GM21526 (cell line): ENCODE data around the gene RCBTB2.

Experiments used
- ATAC-seq: cut with Tn5 transposase; IDR thresholded peaks from one replicate; pipeline ENCODE4 v1.9.1; 2021; ENCODE audit warnings: moderate library complexity; ENCODE audit not compliant: unreplicated experiment, low FRiP score

RCBTB2 gene

DNA sequence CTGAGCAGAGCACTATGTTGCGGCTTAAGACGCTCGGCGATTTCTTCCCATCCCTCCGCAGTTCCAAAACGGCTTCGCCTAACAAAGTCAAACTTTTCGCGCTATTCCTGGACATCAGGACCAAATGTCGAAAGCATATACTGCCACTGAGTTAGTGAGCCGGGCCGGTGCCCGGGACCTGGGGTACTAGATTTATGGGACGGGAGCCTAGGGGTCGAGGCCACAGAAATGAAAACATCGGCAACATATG is 699 bp downstream of the RCBTB2 start:
- peak; percentile 5 for ATAC-seq

DNA sequence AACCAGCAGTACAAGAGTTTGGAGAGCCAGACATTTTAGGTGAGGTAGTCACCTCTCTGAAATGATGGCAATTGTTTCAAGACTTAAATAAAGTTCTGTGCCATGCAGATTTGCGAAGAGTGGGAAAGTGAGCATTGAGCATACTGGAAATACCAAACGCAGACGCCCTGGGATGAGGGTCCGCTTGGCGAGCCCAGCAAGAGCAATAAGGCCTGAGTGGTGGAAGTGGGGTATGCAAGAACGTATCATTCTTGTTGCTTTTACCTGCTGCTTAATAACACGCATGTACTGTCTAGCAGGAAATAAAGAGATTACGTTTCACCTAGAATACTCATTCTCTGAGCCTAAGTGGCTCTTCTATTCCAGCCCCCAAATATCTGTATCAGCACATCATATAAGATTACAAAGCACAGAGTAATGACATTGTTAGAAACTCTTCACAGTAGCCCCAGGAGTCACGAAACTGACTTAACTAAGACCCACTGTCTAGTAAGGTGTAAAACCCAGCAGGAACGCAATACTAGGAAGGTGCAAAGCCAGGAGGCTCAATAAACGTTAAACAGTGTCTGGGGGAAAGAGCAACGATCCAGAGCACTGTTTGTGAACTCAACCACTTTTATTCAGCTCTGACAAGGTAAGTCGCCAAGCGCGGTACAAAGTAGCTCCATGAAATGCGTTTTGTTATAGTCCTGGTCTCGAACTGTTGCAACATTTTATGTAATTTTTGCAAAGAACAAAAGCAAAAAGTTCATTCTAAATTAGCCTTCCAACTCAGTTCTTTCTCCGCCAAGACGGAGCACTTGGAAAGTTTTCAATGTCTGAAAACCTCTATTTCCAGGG is 1.2 kb downstream of the RCBTB2 start:
- no peak for ATAC-seq

DNA sequence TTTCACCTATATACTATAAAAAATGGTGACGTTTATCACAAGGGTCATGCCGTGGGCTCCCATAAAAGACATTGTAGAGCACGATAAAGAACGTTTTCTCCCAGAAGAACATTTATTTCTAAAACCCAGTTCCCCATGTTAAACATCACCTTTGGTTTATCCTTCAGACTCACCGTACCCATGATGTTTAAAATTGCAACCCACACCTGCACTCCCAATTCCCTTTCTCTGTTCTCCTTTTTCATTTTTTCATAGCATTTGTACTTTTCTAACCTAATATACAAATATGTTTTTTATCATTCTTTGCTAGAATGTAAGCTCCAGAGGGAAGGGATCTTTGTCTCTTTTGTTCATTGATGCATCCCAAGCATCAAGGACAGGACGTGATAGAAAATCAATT is 2.0 kb downstream of the RCBTB2 start:
- no peak for ATAC-seq

DNA sequence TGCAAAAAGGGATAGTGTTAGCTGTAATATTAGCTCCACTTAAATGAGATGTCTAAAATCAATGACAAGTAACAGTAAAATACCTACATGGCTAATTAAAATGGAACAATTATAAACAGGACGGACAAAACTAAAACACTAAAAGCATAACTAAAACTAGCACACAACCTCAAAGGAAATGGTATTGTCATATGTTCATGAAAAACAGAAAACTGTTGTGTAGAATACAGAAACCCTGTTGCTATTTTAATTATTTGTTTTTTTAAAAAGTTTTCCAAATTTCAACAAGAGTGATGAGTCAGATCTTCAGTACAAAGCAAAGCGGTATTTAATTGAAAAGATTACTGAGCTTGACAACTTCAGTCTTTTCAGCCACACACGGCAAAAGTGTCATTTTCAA is 4.2 kb downstream of the RCBTB2 start:
- ATAC-seq: no peak

DNA sequence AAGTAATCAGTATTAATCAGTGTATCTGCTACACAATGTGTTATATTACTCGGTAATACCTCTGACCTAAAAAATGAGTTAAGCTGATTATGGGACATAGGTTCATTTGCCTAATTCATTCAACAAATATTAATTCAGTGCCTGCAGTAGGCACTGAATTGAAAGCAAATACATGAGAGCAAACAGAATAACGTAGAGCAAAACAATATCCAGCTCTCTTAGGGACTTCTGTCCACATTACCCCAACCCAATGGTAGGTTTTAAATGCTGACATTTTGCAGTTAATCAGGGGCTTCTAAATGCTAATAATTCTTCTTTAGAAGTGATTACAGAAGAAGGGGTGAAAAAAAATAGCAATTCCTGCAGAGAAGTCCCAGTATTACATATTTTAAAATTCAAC is 4.9 kb downstream of the RCBTB2 start:
- ATAC-seq: no peak

DNA sequence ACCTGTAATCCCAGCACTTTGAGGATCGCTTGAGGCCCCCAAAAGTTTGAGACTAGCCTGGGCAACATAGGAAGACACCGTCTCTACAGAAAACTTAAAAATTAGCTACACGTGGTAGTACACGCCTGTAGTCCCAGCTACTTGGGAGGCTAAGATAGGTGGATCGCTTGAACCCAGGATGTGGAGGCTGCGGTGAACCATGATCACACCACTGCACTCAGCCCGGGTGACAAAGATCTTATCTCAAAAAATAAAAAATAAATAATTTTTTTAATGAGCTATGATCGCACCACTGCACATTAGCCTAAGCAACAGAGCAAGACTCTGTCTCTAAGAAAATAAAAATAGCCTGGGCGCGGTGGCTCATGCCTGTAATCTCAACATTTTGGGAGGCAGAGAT is 6.6 kb downstream of the RCBTB2 start:
- ATAC-seq: no peak

DNA sequence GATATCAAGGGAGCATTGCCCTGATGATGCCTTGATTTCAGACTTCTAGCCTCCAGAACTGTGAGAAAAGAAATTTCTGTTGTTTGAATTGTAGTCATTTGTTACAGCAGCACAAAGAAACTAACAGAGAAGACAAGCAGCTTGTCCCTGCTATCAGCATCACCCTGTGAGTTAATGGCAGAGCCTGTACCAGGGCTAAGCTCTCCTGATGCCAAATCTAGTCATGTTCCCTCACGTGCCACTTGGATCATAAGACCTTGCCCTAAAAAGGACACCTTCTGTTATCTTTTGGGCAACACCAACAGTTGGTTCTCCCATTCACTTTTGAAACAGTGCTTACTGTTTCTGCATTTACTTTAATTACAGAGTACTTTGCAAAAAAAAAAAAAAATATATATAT is 14.8 kb downstream of the RCBTB2 start:
- ATAC-seq: no peak

DNA sequence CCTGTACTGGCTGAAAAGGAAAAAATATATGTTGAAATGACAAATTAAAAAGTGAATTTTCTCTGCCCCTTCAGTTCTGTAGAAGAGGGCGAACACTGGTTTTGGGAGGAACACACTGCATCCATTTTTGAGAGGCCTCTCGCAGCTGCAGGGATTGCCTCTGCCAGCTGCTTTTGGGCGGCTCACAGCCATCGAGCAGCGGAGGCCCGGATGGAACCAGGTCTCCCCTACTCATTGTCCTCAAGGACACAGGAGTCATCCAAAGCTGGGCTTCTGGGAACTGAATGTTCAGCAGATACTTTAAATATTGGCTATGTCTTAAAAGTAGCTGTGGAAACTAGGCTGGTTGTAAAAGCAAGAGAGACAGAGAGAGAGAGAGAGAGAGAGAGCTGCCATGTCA is 17.1 kb downstream of the RCBTB2 start:
- ATAC-seq: no peak

DNA sequence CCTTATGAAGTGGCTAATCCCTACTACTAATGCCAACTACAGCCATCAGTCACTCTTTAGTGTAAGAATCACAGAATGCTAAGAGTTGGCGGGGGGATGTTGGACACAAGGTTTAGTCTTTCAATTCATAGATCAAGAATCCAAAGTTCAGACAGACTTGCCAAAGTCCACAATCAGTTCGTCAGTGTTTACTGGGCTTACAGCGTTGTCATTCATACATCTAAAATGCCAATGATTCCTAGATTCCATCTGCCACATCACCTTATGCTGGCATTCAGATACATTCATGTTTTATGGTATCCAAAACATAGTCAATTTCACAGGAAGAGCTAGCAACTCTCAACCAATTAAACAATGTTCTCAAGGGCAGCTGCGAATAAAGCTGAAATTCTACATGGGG is 18.1 kb downstream of the RCBTB2 start:
- ATAC-seq: no peak

DNA sequence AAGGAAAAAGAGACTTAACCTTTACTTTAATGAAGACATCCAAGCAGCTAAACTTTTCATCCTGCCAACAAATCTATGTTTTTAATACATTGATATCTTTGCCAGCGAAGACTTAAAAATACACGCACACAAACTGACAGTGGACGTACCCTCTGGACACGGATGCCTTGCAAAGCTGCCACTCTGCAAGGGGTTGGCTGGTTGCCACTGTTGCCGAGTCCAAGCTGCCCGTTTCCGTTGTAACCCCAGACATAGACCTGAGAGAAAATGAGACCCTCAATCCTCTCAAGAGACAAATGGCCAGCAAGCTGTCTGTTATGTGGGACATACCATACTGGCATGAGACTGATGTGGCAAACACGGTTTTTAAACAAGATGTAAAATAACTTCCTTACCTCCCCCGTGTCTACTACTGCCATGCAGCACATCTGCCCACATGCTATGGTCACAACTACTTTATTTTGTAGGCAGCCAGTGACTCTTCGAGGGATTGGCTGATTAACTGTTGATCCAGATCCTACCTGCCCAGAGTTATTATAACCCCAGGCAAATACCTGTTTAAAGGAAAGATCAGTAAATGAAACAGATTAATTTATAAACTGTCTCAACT is 21.2 kb downstream of the RCBTB2 start:
- ATAC-seq: no peak

DNA sequence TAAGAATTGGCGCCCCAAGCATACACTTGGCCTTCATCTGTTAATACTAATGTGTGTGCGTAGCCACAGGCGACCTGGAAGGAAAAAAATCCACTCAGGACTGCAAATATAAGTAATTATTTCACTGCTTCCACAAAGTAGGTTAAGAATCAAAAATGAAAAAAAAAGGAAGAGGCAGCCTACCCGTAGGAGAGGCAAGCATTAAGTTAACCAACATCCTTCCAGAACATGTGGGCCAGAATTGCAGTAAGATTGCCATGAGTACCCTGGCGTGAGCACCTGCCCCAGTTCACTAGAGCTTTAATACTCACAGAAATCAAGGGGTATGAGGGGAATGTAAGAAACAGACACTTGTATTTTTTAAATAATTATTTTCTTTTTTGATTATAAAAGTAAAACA is 22.2 kb downstream of the RCBTB2 start:
- no peak for ATAC-seq

DNA sequence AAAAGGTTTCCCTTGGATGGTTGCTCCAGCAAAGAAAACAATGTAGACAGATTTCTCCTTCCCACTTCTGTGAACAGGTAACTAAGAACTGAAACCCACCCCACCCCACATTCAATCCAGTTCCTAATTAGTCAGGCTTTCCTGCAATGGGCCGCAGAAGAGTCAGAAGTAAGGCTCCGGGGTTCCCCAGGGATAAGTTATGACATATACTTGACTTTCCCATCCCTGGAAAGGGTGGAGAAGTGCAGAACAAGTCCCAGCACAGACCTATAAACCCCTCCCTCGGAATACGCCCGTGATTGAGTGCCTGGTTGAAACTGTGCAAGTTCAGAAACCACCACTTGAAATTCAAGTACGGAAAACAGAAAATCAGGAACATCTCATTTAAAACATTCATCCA is 24.9 kb downstream of the RCBTB2 start:
- no peak for ATAC-seq

DNA sequence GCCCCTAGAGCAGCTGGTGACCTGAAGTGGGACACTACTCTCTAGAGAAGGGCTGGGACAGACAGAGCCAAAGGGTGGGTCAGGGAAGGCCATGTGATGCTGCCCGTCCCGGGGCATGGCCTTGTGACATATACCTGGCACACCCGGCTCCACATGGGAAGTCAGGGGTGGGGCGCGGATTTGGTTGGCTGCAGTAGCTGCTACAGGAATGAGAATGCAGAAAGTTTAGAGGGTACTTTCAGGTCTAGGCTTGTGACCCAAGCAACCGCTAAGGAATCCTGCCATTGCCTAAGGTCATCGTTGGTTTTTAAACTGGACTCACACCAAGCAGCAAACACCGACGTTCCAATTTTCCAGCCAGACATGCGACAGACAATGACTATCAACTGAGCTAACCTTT is 25.9 kb downstream of the RCBTB2 start:
- ATAC-seq: no peak

DNA sequence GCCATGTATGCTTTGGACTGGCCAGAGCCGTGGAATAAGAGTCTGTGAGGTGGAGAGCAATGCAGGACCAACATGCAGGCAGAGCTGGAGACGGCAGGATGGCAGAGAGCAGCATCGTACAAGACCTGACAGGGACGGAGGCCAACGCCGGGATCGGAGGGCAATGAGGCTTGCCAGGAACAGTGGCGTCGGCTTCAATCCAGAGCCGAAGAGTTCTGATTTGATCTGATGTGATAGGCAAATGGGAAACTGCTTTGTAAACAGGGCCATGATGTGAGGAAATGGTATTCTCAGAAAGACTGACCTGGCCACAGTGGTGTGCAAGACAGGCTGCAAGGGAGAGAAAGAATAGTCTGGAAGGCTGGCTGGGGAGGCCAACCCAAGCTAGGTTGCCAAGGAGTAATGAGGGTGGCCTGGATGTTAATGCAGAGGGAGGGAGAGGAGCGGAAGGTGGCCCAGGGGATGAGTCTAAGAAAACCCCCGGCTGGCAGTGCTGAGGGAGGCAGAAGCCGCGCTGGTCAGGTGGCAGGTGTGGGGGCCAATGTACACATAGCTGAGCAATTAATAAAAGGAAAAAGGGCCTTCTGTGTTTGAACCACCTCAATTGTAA is 26.7 kb downstream of the RCBTB2 start:
- ATAC-seq: no peak

DNA sequence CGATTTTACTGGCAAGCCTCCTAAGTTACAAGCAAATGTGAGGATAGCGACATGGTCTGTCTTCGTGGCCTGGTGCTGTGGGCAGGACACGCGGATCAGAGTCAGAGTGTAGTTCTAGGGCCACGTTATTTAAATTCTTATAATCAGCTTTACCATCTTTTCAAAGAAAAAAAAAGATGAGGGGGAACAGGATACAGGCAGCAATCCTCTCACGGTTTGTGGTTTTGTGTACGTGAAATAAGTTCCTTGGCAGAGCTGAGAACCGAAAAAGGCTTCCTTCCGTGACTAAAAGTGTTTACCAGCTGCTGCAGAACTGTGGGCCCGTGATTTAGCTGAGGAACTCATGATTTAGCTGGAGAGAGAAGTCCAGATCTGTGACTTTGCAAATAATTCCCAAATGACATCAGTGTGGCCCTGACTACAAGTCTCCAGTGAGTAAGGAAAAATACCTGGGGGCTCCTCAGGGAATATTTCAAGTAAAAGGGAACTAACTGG is 27.2 kb downstream of the RCBTB2 start:
- ATAC-seq: peak; percentile 67

DNA sequence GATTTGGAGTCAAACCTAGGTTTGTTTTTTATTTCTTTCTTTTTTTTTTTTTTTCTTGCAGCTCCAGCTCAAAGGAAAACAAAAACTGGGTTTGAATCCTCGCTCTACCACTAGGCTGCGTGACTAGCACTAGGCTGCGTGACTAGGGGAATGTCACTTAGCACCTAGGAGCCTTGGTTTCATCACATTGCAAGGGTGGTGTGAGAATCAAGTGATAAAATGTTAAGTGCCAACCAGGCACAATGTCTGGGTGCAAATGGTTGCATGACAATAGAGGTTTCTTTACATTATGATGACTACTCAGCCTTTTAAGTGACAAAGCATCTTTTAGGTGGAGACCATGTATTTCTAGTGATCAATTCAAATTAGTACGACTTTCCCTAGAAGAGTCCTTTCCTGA is 27.9 kb downstream of the RCBTB2 start:
- no peak for ATAC-seq

DNA sequence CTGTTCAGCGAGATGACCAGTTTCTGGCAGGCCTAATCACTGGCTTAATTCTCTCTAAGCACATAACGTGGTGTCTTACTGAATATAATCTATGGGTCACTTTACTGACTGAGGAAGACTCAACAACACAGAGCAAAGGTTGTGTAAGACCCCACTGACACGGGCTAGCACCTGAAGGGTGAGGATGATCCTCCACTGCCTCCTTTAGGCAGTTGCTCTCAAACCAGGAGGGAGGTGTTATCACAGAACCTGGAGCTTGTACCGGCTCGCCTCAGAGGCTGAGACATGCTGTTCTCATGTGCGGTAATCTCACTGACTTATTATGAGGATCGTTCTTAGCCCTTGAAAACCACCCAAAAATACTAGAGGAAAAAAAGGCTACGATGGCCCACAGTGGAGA is 28.3 kb downstream of the RCBTB2 start:
- ATAC-seq: no peak

DNA sequence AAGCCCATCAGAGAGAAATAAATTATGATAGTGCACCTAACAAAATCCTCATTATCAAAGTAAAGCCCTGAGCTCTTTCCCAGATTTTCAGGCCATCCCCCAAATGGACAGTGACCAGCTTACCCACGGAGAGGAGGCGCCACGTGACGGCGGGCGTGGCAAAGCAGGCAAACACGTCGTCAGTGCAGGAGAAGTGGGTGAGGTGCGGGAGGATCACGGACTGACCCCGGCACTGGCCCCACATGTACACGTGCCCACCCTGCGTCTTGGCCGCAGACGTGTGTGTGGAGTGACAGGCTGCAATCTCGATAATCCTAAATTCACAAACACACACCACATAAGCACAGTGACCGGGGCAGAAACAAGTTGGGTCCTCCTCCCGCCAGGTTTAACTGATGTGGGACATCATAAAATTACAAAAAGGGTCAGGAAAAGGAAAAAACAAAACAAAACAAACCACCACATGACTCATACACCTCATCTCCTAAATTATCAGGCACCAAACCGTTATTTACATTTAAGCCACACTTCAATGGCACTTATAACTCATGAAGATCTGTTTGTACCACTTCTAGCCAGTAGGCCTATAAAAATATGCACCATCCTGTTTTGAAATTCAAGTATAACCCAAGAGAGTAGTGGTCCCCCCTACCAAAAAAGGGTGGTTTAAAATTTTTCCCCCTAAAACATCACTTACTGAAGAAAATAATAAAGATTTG is 30.1 kb downstream of the RCBTB2 start:
- no peak for ATAC-seq

DNA sequence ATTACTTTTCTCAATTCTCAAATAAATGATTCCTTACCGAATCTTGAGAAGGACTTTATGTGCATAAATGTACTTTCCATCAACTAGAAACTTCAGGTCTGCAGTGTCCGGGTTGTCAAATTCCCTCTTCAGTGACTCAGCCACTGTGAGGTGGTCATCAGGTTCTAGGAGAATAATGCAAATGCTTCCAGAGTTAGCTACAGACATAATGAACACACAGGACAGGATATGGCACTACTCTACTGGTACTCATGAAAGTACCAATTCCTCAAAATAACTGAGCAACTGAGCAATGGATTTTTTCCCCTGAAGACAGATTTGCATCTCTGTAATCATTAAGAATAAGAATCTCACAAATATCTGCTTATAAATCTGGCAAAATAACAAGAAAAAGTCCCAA is 31.2 kb downstream of the RCBTB2 start:
- ATAC-seq: no peak

DNA sequence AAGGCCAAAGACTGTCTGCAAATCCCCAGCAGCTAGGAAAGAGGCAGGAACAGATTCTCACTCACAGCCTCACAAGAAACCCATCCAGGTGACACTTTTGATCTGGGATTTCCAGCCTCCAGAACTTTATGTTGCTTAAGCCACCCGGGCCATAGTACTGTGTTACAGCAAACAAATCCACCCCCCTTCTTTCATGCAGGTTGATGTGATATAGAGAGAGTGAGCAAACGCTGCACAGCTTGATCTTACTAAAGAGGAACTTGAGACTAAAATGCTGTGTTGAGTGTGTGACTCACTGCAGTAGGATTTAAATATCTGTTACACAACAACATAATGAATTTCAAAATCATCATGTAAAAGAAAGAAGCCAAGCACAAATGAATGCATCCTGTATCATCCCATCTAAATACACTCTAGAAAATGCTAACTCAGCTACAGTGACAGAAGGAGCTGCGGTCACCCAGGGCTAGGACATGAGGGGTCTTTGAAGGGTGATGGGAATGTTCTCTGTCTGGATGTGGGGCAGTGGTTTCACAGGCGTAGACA is 32.2 kb downstream of the RCBTB2 start:
- peak; percentile 36 for ATAC-seq

DNA sequence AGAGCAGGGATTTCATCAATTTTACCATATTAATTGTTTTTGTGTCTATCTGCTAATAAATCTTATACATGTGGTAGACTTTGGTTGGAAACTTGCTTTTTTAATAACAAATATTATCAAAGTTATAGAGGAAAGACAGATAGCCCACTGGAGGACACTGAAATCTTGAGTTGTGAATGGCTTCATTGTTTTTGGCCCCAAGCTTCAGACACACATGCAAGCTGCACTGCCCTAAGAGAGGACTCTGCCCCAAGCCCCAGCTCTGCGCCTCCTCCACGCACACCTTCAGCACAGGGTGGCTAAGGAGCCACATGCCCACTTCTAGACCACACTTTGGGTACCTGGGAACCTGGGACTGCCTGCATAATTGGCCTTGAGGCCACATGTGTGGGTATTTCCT is 35.2 kb downstream of the RCBTB2 start:
- ATAC-seq: no peak
